PC-9 (cell line): ENCODE data around the gene WDR3. TPM values are rescaled to one million over a fixed set of nuclear protein-coding genes. Genes with fewer than 3 reads are reported as not detected.

ENCODE experiments used
- BruUV-seq: library from RNA; stranded (reverse); fragments of 400-500 nt; replicated peaks from 2 replicates; lab custom pipeline; 2021; lab: Mats Ljungman, UMichigan
- CTCF ChIA-PET: fragments of 300-600 bp; sonication (Branson Sonifier 250); formaldehyde crosslinking; loops from one replicate; lab custom pipeline; 2022; ENCODE audit warnings: antibody characterized with exemption; lab: Charles Lee
- POLR2A ChIA-PET: fragments of 300-600 bp; sonication (Branson Sonifier 250); formaldehyde crosslinking; loops from one replicate; lab custom pipeline; 2022; ENCODE audit warnings: antibody characterized with exemption; ENCODE audit not compliant: unreplicated experiment; lab: Charles Lee
- DNase-seq, 2 experiments: peaks; one replicate each; pipeline versions ENCODE4 v3.0.0 to v3.0.0-alpha.2; 2015 to 2022; ENCODE audit warnings: mixed read lengths in 1 of 2
- H2AFZ ChIP-seq: fragments of 200-600 bp; sonication (generic); 2 replicates; pipeline ENCODE4 v1.8.1; 2017; ENCODE audit warnings: antibody characterized with exemption
- H3F3A ChIP-seq: fragments of 200-600 bp; sonication (generic); 2 replicates; pipeline ENCODE4 v1.8.1; 2017; ENCODE audit warnings: antibody characterized with exemption, mild to moderate bottlenecking, low read depth; ENCODE audit not compliant: insufficient read depth
- H3K27ac ChIP-seq: fragments of 200-600 bp; sonication (generic); 2 replicates; pipeline ENCODE4 v1.6.1; 2016; ENCODE audit warnings: mixed run types
- H3K27me3 ChIP-seq: fragments of 200-600 bp; sonication (generic); 2 replicates; pipeline ENCODE4 v1.6.1; 2016; ENCODE audit warnings: low read depth, mixed run types; ENCODE audit not compliant: insufficient read depth
- H3K36me3 ChIP-seq: fragments of 200-600 bp; sonication (generic); 2 replicates; pipeline ENCODE4 v1.6.1; 2016; ENCODE audit warnings: low read depth, mixed run types
- H3K4me1 ChIP-seq: fragments of 200-600 bp; sonication (generic); replicated peaks from 2 replicates; pipeline ENCODE4 v1.6.1; 2016; ENCODE audit warnings: mixed run types; ENCODE audit not compliant: insufficient read depth
- H3K4me2 ChIP-seq: fragments of 200-600 bp; sonication (generic); 2 replicates; pipeline ENCODE4 v1.6.1; 2017; ENCODE audit warnings: mixed run types
- H3K4me3 ChIP-seq: fragments of 200-600 bp; sonication (generic); 2 replicates; pipeline ENCODE4 v1.6.1; 2016; ENCODE audit warnings: mixed run types
- H3K79me2 ChIP-seq: fragments of 200-600 bp; sonication (generic); 2 replicates; pipeline ENCODE4 v1.6.1; 2017; ENCODE audit warnings: low read depth, mixed run types
- H3K9me2 ChIP-seq: fragments of 200-600 bp; sonication (generic); 2 replicates; pipeline ENCODE4 v1.8.1; 2017; ENCODE audit warnings: mild to moderate bottlenecking; ENCODE audit not compliant: insufficient read depth
- H3K9me3 ChIP-seq: fragments of 200-600 bp; sonication (generic); 2 replicates; pipeline ENCODE4 v1.8.1; 2016; ENCODE audit warnings: low read depth; ENCODE audit not compliant: insufficient read depth
- H4K20me1 ChIP-seq: fragments of 200-600 bp; sonication (generic); 2 replicates; pipeline ENCODE4 v1.8.1; 2017; ENCODE audit not compliant: insufficient read depth
- EZH2 ChIP-seq: fragments of 200-600 bp; sonication (generic); IDR thresholded peaks from 2 replicates; pipeline ENCODE4 v1.8.0; 2017; ENCODE audit warnings: antibody characterized with exemption, low read depth
- intact Hi-C: fragments of 100-400 bp; cut with micrococcal nuclease; formaldehyde crosslinking; loops from one replicate; pipeline ENCODE4 v1.10.0; 2022; ENCODE audit not compliant: unreplicated experiment
- total RNA-seq: library from RNA; stranded (reverse); gene quantifications from 2 replicates; pipeline ENCODE4 v1.2.3, GENCODE V29; 2021
- TF ChIP-seq, protein P1 (sequence below): fragments of 200-600 bp; sonication (generic); conservative IDR thresholded peaks from 2 replicates; pipeline ENCODE4 v1.6.1; 2017; ENCODE audit warnings: mixed run types, antibody characterized with exemption, mild to moderate bottlenecking, moderate library complexity

WDR3 gene
- total RNA-seq, 1 experiment from 2014 or later = 38.3 TPM

- Histone ChIP-seq H3K9me2 (no peaks in the 10 kb centered on the region), H3K27ac (no peak overlapping the region), H3K4me2 (no peak overlapping the region), H4K20me1 (no peaks in the 10 kb centered on the region), H3K9me3 (no peaks in the 10 kb centered on the region), H3K36me3 (peaks cover 29% of the 10 kb centered on the region), H3F3A (peaks cover 11% of the 10 kb centered on the region; the same call in 1 of the 2 replicates), H3K27me3 (no peaks in the 10 kb centered on the region), H3K4me1 (no peaks in the 10 kb centered on the region), H3K4me3 (no peak overlapping the region), H3K79me2 (no peaks in the 10 kb centered on the region), H2AFZ (no peak overlapping the region)
- TF ChIP-seq, protein P1, sequence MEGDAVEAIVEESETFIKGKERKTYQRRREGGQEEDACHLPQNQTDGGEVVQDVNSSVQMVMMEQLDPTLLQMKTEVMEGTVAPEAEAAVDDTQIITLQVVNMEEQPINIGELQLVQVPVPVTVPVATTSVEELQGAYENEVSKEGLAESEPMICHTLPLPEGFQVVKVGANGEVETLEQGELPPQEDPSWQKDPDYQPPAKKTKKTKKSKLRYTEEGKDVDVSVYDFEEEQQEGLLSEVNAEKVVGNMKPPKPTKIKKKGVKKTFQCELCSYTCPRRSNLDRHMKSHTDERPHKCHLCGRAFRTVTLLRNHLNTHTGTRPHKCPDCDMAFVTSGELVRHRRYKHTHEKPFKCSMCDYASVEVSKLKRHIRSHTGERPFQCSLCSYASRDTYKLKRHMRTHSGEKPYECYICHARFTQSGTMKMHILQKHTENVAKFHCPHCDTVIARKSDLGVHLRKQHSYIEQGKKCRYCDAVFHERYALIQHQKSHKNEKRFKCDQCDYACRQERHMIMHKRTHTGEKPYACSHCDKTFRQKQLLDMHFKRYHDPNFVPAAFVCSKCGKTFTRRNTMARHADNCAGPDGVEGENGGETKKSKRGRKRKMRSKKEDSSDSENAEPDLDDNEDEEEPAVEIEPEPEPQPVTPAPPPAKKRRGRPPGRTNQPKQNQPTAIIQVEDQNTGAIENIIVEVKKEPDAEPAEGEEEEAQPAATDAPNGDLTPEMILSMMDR = no peak
- no peak for TF ChIP-seq EZH2
- intact Hi-C loops = no loop called here
- no peak for DNase-seq
- no TSS peak for BruUV-seq
- CTCF ChIA-PET = interaction anchor here (0.7 kb wide), 1 partner anchor 48 kb away, joined by 4 read pairs; no protein-coding TSS in a partner anchor
- POLR2A ChIA-PET = no interaction called here
These were observed 35.5 kb upstream of the WDR3 start for GRCh38 chr1:117894078-117894477.

- no peak overlapping the region for H3K27ac ChIP-seq
- no peaks in the 10 kb centered on the region for H3K9me3 ChIP-seq
- DNase-seq = peak; percentile 51 to 69
- H2AFZ ChIP-seq = no peak overlapping the region
- no peak overlapping the region for H3K4me2 ChIP-seq
- CTCF ChIA-PET = interaction anchor here (0.6 to 1.2 kb wide), 4 partner anchors 159 to 606 kb away, joined by 3 to 4 read pairs (median 4); no protein-coding TSS in a partner anchor
- H3K27me3 ChIP-seq = no peaks in the 10 kb centered on the region
- no peaks in the 10 kb centered on the region for H4K20me1 ChIP-seq
- intact Hi-C loops = loop anchor here (1.0 kb wide), 3 partner anchors 137 to 827 kb away; no protein-coding TSS in a partner anchor
- peaks cover 11% of the 10 kb centered on the region; the same call in 1 of the 2 replicates for H3F3A ChIP-seq
- peaks cover 25% of the 10 kb centered on the region; the same call in 1 of the 2 replicates for H3K36me3 ChIP-seq
- BruUV-seq = no TSS peak
- H3K79me2 ChIP-seq = no peaks in the 10 kb centered on the region
- H3K4me3 ChIP-seq = no peak overlapping the region
- no peaks in the 10 kb centered on the region for H3K9me2 ChIP-seq
- POLR2A ChIA-PET = interaction anchor here (0.5 kb wide), 1 partner anchor 163 kb away, joined by 4 read pairs; no protein-coding TSS in a partner anchor
- TF ChIP-seq, protein P1 = peak; percentile 98
- no peak for TF ChIP-seq EZH2
- H3K4me1 ChIP-seq = no peaks in the 10 kb centered on the region
These were observed 33.9 kb upstream of the WDR3 start for GRCh38 chr1:117895482-117896114.

DNA sequence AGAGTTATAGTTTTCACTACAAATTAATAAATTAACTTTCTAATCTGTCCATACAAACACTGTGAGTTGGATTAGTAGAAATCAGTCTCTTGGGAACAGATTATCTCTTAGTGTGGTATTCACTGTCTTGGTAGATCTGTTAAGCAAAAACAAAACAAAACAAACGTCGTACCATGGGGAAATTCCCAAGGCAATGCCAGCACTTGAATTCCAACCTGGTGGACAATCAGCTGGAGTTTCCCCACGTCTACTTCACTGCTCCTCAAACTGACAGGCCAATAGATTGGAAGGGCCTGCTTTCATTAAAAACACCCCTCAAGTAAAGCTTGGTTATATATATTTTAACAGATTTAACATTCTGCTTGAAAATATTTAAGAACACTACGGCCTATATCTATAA lies 32.0 kb upstream of the WDR3 start:
- DNase-seq = no peak

More for the DNA sequence above, 32.0 kb upstream of the WDR3 start:
- H3K4me2 ChIP-seq = no peak overlapping the region
- no peaks in the 10 kb centered on the region for H3K27me3 ChIP-seq
- no peaks in the 10 kb centered on the region for H4K20me1 ChIP-seq
- H2AFZ ChIP-seq = no peak overlapping the region
- H3K4me3 ChIP-seq = no peak overlapping the region
- BruUV-seq = no TSS peak
- POLR2A ChIA-PET = no interaction called here
- intact Hi-C loops = no loop called here
- no peaks in the 10 kb centered on the region for H3K4me1 ChIP-seq
- CTCF ChIA-PET = interaction anchor here (0.6 to 1.4 kb wide), 2 partner anchors 143 to 385 kb away, joined by 4 to 6 read pairs; no protein-coding TSS in a partner anchor
- peaks cover 11% of the 10 kb centered on the region; the same call in 1 of the 2 replicates for H3F3A ChIP-seq
- no peak overlapping the region for H3K27ac ChIP-seq
- H3K9me2 ChIP-seq = no peaks in the 10 kb centered on the region
- H3K36me3 ChIP-seq = peaks cover 20% of the 10 kb centered on the region; the same call in 1 of the 2 replicates
- H3K9me3 ChIP-seq = no peaks in the 10 kb centered on the region
- TF ChIP-seq, protein P1 = no peak
- no peak for TF ChIP-seq EZH2
- no peaks in the 10 kb centered on the region for H3K79me2 ChIP-seq
